GM19455 (cell line): ENCODE results near the gene ILK.

ENCODE experiments used
- ATAC-seq: cut with Tn5 transposase; IDR thresholded peaks from one replicate; pipeline ENCODE4 v1.9.1; 2021; ENCODE audit not compliant: unreplicated experiment

ILK gene

DNA sequence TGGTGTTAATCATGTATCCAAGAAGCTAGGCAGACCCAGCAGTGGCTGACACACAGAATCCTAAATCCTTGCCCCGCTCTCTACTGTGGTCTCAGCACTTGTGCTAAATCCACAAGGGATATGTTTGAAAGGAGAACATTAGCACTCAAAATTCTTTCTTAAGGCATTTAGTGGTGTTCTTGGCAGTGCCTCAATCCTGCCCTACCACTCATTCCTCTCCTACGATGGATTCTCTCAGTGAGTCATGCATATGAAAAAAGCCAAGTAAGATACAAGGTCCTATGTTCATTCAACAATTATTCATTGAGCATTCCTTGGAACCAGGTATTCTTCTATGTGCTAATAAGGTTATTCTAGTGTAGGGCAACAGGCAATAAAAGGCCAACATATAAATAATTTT, 31.4 kb upstream of the ILK start:
- ATAC-seq, result no peak

- no peak for ATAC-seq
These were observed 28.5 kb upstream of the ILK start for GRCh38 chr11:6574816-6575715.

- ATAC-seq, result no peak
These were observed 26.9 kb upstream of the ILK start for GRCh38 chr11:6576471-6577373.

DNA sequence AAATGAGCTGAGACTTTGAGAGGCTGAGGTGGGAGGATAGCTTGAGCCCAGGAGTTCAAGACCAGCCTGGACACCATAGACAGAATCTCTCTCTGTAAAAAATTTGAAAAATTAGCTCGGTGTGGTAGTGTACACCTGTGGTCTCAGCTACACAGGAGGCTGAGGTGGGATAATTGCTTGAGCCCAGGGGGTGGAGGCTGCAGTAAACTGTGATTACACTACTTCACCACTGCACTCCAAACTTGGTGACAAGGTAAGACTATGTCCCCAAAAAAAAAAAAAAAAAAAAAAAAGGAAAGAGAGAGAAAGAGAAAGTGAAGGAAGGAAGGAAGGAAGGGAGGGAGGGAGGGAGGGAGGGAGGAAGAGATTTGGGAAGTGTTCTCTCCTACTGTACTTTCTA, 25.4 kb upstream of the ILK start:
- no peak for ATAC-seq

GRCh38 chr11:6579681-6580080, 23.9 kb upstream of the ILK start:
- no peak for ATAC-seq

DNA sequence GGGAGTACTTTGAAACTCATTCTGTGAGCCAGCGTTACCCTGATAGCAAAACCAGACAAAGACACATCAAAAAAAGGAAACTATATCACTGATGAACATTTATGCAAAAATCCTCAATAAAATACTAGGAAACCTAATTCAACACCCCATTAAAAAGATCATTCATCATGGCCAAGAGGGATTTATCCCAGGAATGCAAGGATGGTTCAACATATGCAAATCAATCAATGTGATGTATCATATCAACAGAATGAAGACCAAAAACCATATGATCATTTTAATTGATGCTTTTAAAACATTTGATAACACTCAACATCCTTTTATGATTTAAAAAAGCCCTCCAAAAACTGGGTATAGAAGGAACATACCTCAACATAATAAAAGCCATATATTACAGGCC, 20.0 kb upstream of the ILK start:
- no peak for ATAC-seq

DNA sequence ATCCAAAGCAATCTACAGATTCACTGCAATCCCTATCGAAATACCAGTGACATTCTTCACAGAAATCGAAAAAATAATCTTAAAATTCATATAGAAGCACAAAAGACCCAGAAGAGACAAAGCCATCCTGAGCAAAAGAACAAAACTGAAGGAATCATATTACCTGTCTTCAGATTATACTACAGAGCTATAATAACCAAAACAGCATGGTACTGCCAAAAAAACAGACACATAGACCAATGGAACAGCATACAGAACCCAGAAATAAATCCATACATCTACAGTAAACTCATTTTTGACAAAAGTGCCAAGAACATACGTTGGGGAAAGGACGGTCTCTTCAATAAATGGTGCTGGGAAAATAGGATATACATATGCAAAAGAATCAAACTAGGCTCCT, 19.0 kb upstream of the ILK start:
- no peak for ATAC-seq

DNA sequence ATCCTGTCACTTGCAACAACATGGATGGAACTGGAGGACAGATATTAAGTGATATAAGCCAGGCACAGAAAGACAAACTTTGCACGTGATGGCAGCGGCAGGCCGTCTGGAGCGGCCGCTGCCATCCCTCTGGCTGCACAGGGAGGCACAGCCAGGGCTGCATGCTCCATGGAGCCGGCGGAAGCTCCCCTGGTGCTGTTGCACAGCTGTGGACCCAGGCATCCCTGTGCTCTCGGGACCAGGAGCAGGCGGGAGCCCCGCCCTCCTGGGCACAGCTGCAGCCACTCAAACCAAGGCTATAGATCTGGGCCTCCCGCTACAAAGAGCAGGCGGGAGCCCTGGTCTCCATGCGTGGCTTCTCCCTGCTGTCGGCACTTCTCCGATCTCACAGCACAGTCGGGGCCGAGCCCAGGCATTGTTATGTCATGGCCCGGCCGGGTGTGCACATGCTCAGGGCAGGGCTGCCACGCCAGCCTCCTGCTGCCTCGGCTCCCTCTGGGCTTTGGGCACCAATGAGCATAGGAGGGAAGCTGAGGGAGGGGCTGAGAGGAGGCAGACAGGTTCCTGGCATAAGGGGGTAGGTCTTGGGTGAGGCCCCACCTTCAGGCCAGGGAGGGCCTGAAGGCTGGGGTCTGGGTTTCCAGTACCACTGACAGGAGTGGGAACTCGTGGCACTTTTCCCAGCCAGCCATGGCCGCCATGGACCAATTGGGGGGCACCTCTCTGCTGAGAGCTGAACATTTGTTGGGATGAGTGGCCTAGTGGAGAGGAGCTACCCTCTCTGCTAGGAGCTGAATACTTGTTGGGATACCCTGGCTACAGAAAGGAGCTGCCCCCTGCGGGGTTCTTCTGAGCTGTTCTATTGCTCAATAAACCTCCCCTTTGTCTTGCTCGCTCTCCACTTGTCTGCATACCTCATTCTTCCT, 16.9 kb upstream of the ILK start:
- no peak for ATAC-seq

- no peak for ATAC-seq
These were observed 16.1 kb upstream of the ILK start for GRCh38 chr11:6587360-6587953.

- no peak for ATAC-seq
These were observed 15.6 kb upstream of the ILK start for GRCh38 chr11:6588018-6588417.

DNA sequence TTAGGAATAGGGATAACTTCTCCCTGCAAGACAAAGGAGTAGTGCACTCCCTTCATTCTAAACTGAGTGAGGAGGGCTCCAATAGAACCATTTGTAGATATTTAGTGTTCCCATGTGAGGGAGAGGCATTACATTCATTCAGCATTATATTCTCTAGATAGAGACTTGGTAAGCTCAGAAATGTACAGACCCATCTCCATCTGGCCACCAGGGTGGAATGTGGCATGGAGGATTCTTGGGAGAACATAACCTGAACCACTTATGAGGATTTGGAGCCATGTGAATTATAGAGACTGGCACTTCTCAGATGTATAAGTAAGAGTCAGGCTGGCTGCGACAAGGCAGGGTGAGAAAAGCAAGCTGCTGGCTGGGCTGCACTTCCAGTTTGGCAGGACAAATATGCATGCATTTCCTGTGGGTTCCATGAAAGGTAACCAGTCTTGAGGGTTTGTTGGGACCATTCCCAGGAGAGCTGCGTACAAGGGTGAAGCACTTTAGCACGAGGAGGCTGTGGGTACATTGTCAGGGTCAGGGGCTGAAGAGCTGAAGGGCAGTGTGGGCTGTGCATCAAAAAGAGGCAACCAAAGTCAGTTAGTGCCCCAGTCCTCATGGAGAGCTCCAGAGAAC, 9.3 kb upstream of the ILK start:
- no peak for ATAC-seq

DNA sequence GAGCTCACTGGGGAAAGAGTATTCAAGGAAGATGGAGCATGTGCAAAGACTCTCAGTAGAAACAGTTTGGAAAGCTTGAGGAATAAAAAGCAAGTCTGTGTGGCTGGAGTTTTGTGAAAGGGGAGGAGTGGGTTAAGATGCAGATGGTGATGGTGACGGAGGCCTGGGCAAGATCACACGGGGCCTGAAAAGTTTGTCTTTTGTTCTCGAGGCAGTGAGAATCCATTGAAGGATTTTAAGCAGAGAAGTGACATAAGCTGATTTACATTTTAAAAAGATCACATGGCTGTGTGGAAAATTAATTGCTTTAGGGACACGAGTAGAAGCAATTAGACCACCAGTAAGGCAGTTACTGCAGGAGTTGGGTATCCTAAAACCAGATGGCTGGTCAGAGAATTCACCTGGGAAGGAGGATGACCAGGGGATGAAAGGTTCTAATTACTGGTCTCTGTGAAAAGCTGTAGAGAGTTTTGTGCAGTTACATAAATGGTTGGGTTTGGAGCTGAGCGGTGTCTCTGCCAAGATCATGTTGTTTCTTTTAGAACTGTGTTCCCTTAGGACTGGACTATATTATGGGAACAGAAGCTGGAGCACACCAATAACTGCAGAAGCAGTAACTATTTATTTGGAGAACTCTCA, 7.2 kb upstream of the ILK start:
- ATAC-seq, result no peak

DNA sequence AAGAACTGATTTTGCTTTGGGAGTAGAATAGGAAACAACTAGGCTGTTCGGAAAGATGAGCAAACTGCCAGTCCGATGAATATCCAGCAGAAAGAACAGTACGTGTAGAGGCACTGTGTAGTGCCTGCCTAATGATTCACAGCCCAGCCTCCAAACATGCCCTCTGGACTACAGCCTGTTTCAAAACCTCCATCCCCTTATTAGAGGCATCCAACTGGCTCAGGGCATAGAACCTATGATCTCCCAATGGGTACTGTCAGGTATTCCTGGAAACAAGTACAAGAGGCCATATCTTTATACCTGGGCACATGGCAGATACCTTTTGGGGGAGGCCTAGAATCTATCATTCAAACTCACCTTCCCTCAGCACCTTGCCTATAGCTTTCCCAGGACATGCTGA, 5.0 kb upstream of the ILK start:
- ATAC-seq, result no peak

GRCh38 chr11:6599449-6599848, 4.1 kb upstream of the ILK start:
- no peak for ATAC-seq

GRCh38 chr11:6599881-6600390, 3.6 kb upstream of the ILK start:
- ATAC-seq, result no peak

- ATAC-seq, result no peak
These were observed 2.5 kb upstream of the ILK start for GRCh38 chr11:6601041-6601461.

DNA sequence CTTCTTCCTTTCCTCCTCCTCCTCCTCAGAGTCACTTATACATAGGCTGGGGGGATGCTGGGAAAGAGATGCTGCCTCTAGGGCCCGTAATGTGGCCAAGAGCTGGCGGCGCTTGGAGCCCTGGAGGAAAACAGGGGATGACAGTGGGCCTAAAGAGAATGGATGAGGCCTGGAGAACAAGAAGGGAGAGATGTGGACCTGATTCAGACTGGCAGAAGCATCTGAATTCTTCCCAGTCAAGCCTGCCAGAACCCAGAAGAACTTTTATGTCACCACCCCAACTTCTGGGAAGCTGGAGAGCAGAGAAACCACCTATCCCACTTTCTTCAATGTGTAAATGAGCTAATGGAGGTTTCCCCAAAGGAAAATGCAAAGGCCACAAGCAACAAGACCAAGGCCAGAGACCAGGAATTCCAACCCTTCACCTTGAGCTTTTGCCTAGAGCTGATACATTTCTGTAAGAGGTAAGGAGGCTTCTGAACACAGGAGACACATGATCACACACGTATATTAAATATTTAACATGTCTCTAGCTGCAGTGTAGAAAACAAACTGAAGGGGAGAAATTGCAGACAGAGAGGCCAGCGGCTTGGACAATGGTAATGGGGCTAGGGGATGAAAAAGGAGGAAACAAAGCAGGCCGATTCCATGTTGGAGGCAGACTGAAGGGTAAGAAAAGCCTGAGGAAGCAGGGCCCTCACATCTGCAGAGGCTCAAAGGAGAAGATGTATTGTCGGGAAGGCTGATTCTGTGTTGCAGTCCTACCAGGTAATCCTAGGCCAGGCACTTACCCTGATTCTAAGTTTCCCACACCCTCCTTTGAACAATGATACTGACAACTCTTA, 1.3 kb upstream of the ILK start:
- no peak for ATAC-seq

GRCh38 chr11:6604081-6604626, 580 bp downstream of the ILK start:
- peak; percentile 45 for ATAC-seq
